A549 (cell line): ENCODE data around the gene SH3PXD2B. TPM values are rescaled to one million over a fixed set of nuclear protein-coding genes. Genes with fewer than 3 reads are reported as not detected.

ENCODE experiments used
- ATAC-seq, 2 experiments: fragments of 200-7000 bp in 1 of 2; fragments of >200 bp in 1 of 2; cut with Nextera tagmentation in 1 of 2; cut with Tn5 transposase in 1 of 2; 3 replicates each; pipeline versions ENCODE4 v1.8.0 to v1.9.1; 2018 to 2020; ENCODE audit warnings: mild to moderate bottlenecking in 1 of 2, moderate library complexity in 1 of 2
- CTCF ChIA-PET: fragments of 300-600 bp; sonication (Branson Sonifier 250); formaldehyde crosslinking; extraction: SDS; loops from one replicate; lab custom pipeline; 2021; ENCODE audit warnings: antibody characterized with exemption, inconsistent platforms; lab: Yijun Ruan, JAX
- POLR2A ChIA-PET: fragments of 350-600 bp; formaldehyde crosslinking; extraction: SDS; loops from one replicate; lab custom pipeline; 2021; ENCODE audit warnings: antibody characterized with exemption, inconsistent platforms; lab: Yijun Ruan, JAX
- DNase-seq, 2 experiments: peaks; one replicate each; pipeline versions ENCODE4 v3.0.0 to v3.0.0-alpha.2; 2011 to 2016; ENCODE audit warnings: low read depth in 1 of 2, low spot score in 1 of 2
- FAIRE-seq: peaks from 2 replicates; lab custom pipeline; 2011; peaks lifted over from hg19 to GRCh38; lab: Jason Lieb, UNC
- H3K27ac ChIP-seq, 2 experiments: fragments of >200 bp; sonication (Bioruptor Twin); formaldehyde crosslinking; 3 replicates each; pipeline ENCODE4 v1.5.1; 2016 to 2017
- H3K4me1 ChIP-seq: fragments of >200 bp; sonication (Bioruptor Twin); formaldehyde crosslinking; 3 replicates; pipeline ENCODE4 v1.6.1; 2016
- H3K4me2 ChIP-seq: fragments of >200 bp; sonication (Bioruptor Twin); formaldehyde crosslinking; 3 replicates; pipeline ENCODE4 v1.6.1; 2016
- H3K4me3 ChIP-seq: fragments of >200 bp; sonication (Bioruptor Twin); formaldehyde crosslinking; 3 replicates; pipeline ENCODE4 v1.5.1; 2016
- H3K9me3 ChIP-seq: fragments of >200 bp; sonication (Bioruptor Twin); formaldehyde crosslinking; 3 replicates; pipeline ENCODE4 v1.6.1; 2016
- BHLHE40 ChIP-seq: IDR thresholded peaks from 2 replicates; pipeline ENCODE4 v1.6.1; 2012; ENCODE audit warnings: low read depth, low read length, inconsistent platforms
- CHD2 ChIP-seq: fragments of 150-350 bp; IDR thresholded peaks from 2 replicates; pipeline ENCODE4 v1.6.1; 2014; ENCODE audit warnings: low read length; ENCODE audit not compliant: partially characterized antibody
- CHD4 ChIP-seq: fragments of 200-600 bp; sonication (generic); IDR thresholded peaks from 2 replicates; pipeline ENCODE4 v1.6.1; 2016; ENCODE audit warnings: antibody characterized with exemption, mild to moderate bottlenecking, borderline replicate concordance
- CTCF ChIP-seq: fragments of >200 bp; sonication (Bioruptor Twin); formaldehyde crosslinking; IDR thresholded peaks from 3 replicates; pipeline ENCODE4 v1.5.1; 2016
- ESRRA ChIP-seq: fragments of 150-350 bp; IDR thresholded peaks from 2 replicates; pipeline ENCODE4 v1.6.1; 2014; ENCODE audit warnings: mild to moderate bottlenecking, low read length, borderline replicate concordance
- GATA3 ChIP-seq: IDR thresholded peaks from 2 replicates; pipeline ENCODE4 v1.6.1; 2012; ENCODE audit warnings: borderline replicate concordance
- HEYL ChIP-seq: fragments of 250-450 bp; sonication (Bioruptor Pico); IDR thresholded peaks from 2 replicates; pipeline ENCODE4 v1.8.0; 2021; ENCODE audit warnings: mild to moderate bottlenecking, moderate library complexity
- HMGXB4 ChIP-seq: fragments of 250-450 bp; sonication (Bioruptor Pico); IDR thresholded peaks from 2 replicates; pipeline ENCODE4 v1.5.0; 2021; ENCODE audit warnings: mild to moderate bottlenecking, moderate library complexity, borderline replicate concordance
- HOXA7 ChIP-seq: fragments of 250-450 bp; sonication (Bioruptor Pico); IDR thresholded peaks from 2 replicates; pipeline ENCODE4 v1.5.0; 2020; ENCODE audit warnings: mild to moderate bottlenecking, moderate library complexity
- JUN ChIP-seq, 2 experiments: fragments of >200 bp; sonication (Bioruptor Twin); formaldehyde crosslinking; IDR thresholded peaks; 2 replicates in 1 of 2; 3 replicates in 1 of 2; pipeline ENCODE4 v1.6.1; 2016 to 2017
- KDM1A ChIP-seq: fragments of 200-600 bp; sonication (generic); IDR thresholded peaks from 2 replicates; pipeline ENCODE4 v1.6.1; 2016; ENCODE audit warnings: low read depth, mild to moderate bottlenecking
- MAX ChIP-seq: IDR thresholded peaks from 2 replicates; pipeline ENCODE4 v1.6.1; 2012
- MAZ ChIP-seq: fragments of 150-350 bp; IDR thresholded peaks from 2 replicates; pipeline ENCODE4 v1.6.1; 2014; ENCODE audit warnings: antibody characterized with exemption, low read depth, low read length, borderline replicate concordance
- MYC ChIP-seq: IDR thresholded peaks from 2 replicates; pipeline ENCODE4 v1.6.1; 2012; ENCODE audit warnings: mild to moderate bottlenecking, inconsistent platforms, low read length, improper control_type of control experiment, borderline replicate concordance
- PHF8 ChIP-seq: fragments of 200-600 bp; sonication (generic); IDR thresholded peaks from 2 replicates; pipeline ENCODE4 v1.6.1; 2016; ENCODE audit warnings: low read depth, mild to moderate bottlenecking, antibody characterized with exemption, moderate library complexity, borderline replicate concordance
- RAD21 ChIP-seq, 2 experiments: fragments of >200 bp in 1 of 2; sonication (Bioruptor Twin) in 1 of 2; formaldehyde crosslinking in 1 of 2; IDR thresholded peaks in 1 of 2; conservative IDR thresholded peaks in 1 of 2; 2 replicates in 1 of 2; 3 replicates in 1 of 2; pipeline ENCODE4 v1.6.1; 2012 to 2018; ENCODE audit warnings: inconsistent platforms in 1 of 2
- REST ChIP-seq: fragments of 200-600 bp; sonication (generic); IDR thresholded peaks from 2 replicates; pipeline ENCODE4 v1.6.1; 2016; ENCODE audit warnings: antibody characterized with exemption, mild to moderate bottlenecking, moderate library complexity
- TP53 ChIP-seq: fragments of 250-450 bp; sonication (Bioruptor Pico); IDR thresholded peaks from 2 replicates; pipeline ENCODE4 v1.5.0; 2021; ENCODE audit warnings: mild to moderate bottlenecking, moderate library complexity
- USF2 ChIP-seq: fragments of 450-650 bp; IDR thresholded peaks from 2 replicates; pipeline ENCODE4 v1.6.1; 2014; ENCODE audit warnings: antibody characterized with exemption
- ZC3H11A ChIP-seq: fragments of 450-650 bp; IDR thresholded peaks from 2 replicates; pipeline ENCODE4 v1.6.1; 2014; ENCODE audit warnings: antibody characterized with exemption, mild to moderate bottlenecking
- WGBS: methylation state at CpG from one replicate; pipeline ENCODE4 v1.1.6; 2017; ENCODE audit errors: missing lambda C conversion rate; 5-methylcytosine and 5-hydroxymethylcytosine counted together
- polyA plus RNA-seq, 4 experiments: library from polyadenylated mRNA; depleted of rRNA in 3 of 4; stranded (reverse); fragments of >200 nt; fragmentation: RNase III in 1 of 4; extraction: RNeasy Plus Mini Kit Qiagen cat#74134 plus additional on column Dnase treatment in 1 of 4; gene quantifications; 2 replicates in 3 of 4; 3 replicates in 1 of 4; pipeline ENCODE4 v1.2.3, GENCODE V29; 2011 to 2017

Gene SH3PXD2B
- polyA plus RNA-seq, 2 of the 4 experiments (the other 2 are of a cell fraction), result 15.1 to 15.5 TPM

GRCh38 chr5:172385707-172386106 lies 68.6 kb downstream of the SH3PXD2B start:
- CTCF ChIA-PET, result interaction anchor here (0.5 to 6.0 kb wide), 3 partner anchors 16 to 103 kb away, joined by 3 to 28 read pairs (median 4); no protein-coding TSS in a partner anchor
- ATAC-seq (no peak), FAIRE-seq (no peak)

GRCh38 chr5:172385010-172385563 lies 69.2 kb downstream of the SH3PXD2B start:
- Histone ChIP-seq H3K27ac (peak overlapping the region; percentile 56 to 62; a peak in 4 of 6 replicates), H3K4me1 (peaks cover 30% of the 10 kb centered on the region), H3K4me2 (no peak overlapping the region), H3K9me3 (no peaks in the 10 kb centered on the region), H3K4me3 (no peak overlapping the region)
- CTCF ChIA-PET, result interaction anchor here (0.5 to 6.0 kb wide), 4 partner anchors 15 to 102 kb away, joined by 3 to 28 read pairs (median 4); no protein-coding TSS in a partner anchor
- DNase-seq (no peak), ATAC-seq (no peak), FAIRE-seq (no peak)
- 89% methylated on average over 4 of the region's 5 CpGs for WGBS
- TF ChIP-seq BHLHE40, result no peak
- TF ChIP-seq MAZ, result no peak
- no peak for TF ChIP-seq CHD4
- TF ChIP-seq REST, result no peak
- TF ChIP-seq CTCF, result no peak
- no peak for TF ChIP-seq ZC3H11A
- POLR2A ChIA-PET, result no interaction called here

More at GRCh38 chr5:172385707-172386106, 68.6 kb downstream of the SH3PXD2B start:
- Histone ChIP-seq H3K4me1 (peaks cover 30% of the 10 kb centered on the region), H3K4me3 (no peak overlapping the region), H3K9me3 (no peaks in the 10 kb centered on the region), H3K4me2 (no peak overlapping the region), H3K27ac (peak overlapping the region in 1 of 2 experiments; percentile 56; a peak in 1 of 6 replicates)
- POLR2A ChIA-PET, result no interaction called here
- 92% methylated on average over 5 of the region's 5 CpGs for WGBS
- no peak for DNase-seq
- TF ChIP-seq MAX, result no peak
- TF ChIP-seq GATA3, result no peak
- no peak for TF ChIP-seq BHLHE40
- TF ChIP-seq CTCF, result no peak
- no peak for TF ChIP-seq HOXA7 (CRISPR knock-in tag)
- TF ChIP-seq HEYL (CRISPR knock-in tag), result no peak
- no peak for TF ChIP-seq KDM1A
- TF ChIP-seq MYC, result no peak
- no peak for TF ChIP-seq USF2
- no peak for TF ChIP-seq JUN (IDR thresholded peaks at IDR 0.05)
- TF ChIP-seq RAD21 (conservative IDR thresholded peaks at IDR 0.05 in 1 of 2, IDR thresholded peaks at IDR 0.05 in 1 of 2), result no peak
- TF ChIP-seq TP53 (CRISPR knock-in tag), result no peak
- no peak for TF ChIP-seq HMGXB4
- no peak for TF ChIP-seq PHF8
- TF ChIP-seq CHD2, result no peak
- TF ChIP-seq ESRRA, result no peak
